Omental fat pad (tissue), 4 donors: Measurements from ENCODE around the gene SCN4B. TPM values are rescaled to one million over a fixed set of nuclear protein-coding genes. Genes with fewer than 3 reads are reported as not detected.
A peak's percentile ranks its signal among the peaks of the same experiment; 100 is the strongest.

ENCODE experiments used
- ATAC-seq: fragments of 150-250 bp; one replicate; pipeline ENCODE4 v1.9.1; 2016; ENCODE audit warnings: mild to moderate bottlenecking, moderate library complexity; ENCODE audit not compliant: low FRiP score
- DNase-seq: peaks from one replicate; pipeline ENCODE4 v3.0.0-alpha.2; 2019; ENCODE audit warnings: low spot score
- CTCF ChIP-seq, 3 donors: fragments of 450-650 bp; IDR thresholded peaks; one replicate each; pipeline ENCODE4 v1.5.1; 2016 to 2017; ENCODE audit warnings: antibody characterized with exemption in 3 of 3, mild to moderate bottlenecking in 3 of 3, moderate library complexity in 2 of 3
- total RNA-seq, 4 donors: library from RNA; depleted of rRNA; stranded (reverse); fragments of >200 nt; gene quantifications; one replicate each; pipeline ENCODE4 v1.1.0, GENCODE V29; 2016

SCN4B gene
- total RNA-seq, 4 donors from 2014 or later = 1.1 to 10.2 (median 2.0) TPM

GRCh38 chr11:118132385-118133151, 20.1 kb downstream of the SCN4B start:
- ATAC-seq (no peak), DNase-seq (no peak)
- TF ChIP-seq CTCF (IDR thresholded peaks at IDR 0.05) = no peak

GRCh38 chr11:118129471-118130172, 23.0 kb downstream of the SCN4B start:
- TF ChIP-seq CTCF (IDR thresholded peaks at IDR 0.05) = no peak
- ATAC-seq (peak; percentile 8), DNase-seq (no peak)

GRCh38 chr11:118128721-118129470, 23.7 kb downstream of the SCN4B start:
- DNase-seq (no peak), ATAC-seq (peak; percentile 57)
- no peak for TF ChIP-seq CTCF (IDR thresholded peaks at IDR 0.05)

- TF ChIP-seq CTCF (IDR thresholded peaks at IDR 0.05) = no peak
- ATAC-seq = no peak
- no peak for DNase-seq
Measured at GRCh38 chr11:118128310-118128709, 24.3 kb downstream of the SCN4B start.

- ATAC-seq (no peak), DNase-seq (no peak)
- TF ChIP-seq CTCF (IDR thresholded peaks at IDR 0.05) = no peak
Measured at GRCh38 chr11:118126082-118126838, 26.4 kb downstream of the SCN4B start.

GRCh38 chr11:118124929-118125535, 27.6 kb downstream of the SCN4B start:
- no peak for ATAC-seq
- no peak for DNase-seq
- no peak for TF ChIP-seq CTCF (IDR thresholded peaks at IDR 0.05)
